Myocyte (in vitro differentiated cells): ENCODE results near the gene LRRN3. TPM values are rescaled to one million over a fixed set of nuclear protein-coding genes. Genes with fewer than 3 reads are reported as not detected.
A peak's percentile ranks its signal among the peaks of the same experiment; 100 is the strongest.

ENCODE experiments used
- DNase-seq: peaks from one replicate; pipeline ENCODE4 v3.0.0-alpha.2; 2012; ENCODE audit warnings: low read depth
- total RNA-seq: library from RNA; depleted of rRNA; stranded (reverse); fragments of >200 nt; gene quantifications from 2 replicates; pipeline ENCODE4 v1.2.3, GENCODE V29; 2014

The LRRN3 gene
- total RNA-seq, 1 donor from 2014 or later: 26.9 TPM

DNA sequence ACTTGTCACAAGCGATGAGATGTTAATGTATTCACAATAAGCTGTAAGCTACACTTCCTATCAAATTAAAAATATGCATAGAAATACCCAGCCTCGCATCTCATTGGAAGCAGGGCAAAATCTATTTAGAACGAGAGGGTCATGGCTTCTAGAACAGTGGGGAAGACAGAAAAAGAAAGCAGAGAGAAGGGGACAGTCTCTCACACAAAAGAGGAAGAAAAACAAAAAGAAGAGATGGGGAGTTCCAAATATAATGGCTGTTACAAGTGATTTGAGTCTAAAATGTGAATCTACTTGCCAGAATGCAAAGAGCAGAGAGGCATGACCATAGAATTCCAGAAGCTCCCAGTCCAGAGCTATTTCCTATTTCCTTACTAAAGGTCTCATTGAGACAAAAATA, 13.8 kb downstream of the LRRN3 start:
- DNase-seq: no peak

DNA sequence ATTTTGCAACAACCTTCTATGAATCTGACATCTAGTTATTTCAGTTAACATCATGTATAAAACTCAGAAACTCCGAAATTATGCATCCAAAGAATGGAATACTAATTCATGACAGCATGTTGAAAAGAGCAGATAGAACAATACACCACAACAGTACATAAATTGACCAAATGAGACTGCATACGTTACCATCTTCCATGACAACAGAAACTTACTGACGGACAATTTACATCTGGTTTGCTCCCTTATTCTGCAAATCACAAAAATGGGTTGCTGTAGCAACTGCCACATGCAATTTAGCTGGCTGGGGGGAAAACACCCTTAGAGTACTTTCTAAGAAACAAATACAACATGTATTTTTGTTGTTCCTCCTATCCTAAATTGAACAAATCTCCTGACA, 14.3 kb downstream of the LRRN3 start:
- no peak for DNase-seq

DNA sequence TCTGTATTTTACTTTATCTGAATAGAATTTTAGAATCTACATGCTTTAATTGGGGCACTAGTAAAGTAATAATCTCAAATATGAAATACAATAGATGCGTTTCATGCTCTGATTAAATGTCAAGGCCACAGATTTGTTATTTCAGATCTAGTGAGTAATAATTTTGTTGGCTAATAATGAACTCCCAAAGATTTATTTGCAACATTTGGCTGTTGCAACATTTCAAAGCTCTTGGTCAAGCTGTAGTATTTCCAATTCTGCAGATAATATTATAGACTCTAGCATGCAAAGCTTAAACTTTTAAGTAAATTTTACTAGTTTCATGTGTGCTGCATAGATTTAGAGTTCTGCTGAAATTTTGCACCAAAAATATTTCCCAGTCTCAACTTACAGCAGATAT, 16.7 kb downstream of the LRRN3 start:
- no peak for DNase-seq

DNA sequence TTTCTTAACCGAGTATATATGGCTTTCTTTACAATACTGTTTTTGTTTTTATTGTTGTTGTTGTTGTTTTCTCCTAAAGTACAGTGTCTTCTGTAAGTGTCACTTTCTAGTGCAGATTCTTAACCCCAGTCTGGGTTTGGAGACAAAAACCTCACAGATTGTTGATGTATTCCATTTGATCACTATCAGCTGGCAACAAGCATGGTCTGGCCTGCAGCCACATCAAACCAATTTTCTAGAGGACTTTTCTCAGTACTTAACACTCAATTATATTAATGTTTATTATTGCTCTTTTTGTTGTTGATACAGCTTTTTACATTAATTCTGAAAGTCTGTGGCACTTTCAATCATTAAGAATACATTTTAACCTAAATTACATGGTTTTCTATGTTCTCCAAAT, 17.1 kb downstream of the LRRN3 start:
- DNase-seq: no peak

DNA sequence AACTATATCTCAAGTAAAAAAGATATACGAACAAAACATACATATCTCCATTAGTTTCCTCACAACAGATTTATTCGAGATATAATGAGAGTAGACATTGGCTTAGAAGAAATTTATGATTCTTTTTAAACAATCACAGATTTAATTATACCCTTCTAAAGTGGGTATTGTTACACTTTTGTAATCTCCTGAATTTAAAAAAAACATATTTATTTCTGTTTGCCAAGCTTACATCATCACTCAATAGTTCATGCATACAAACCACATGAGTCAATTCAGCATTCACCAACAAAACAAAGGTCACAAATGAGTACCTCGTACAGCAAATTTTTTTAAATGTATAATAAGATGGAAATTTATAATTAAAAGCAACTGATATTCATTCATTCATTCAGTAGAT, 17.6 kb downstream of the LRRN3 start:
- DNase-seq: no peak

DNA sequence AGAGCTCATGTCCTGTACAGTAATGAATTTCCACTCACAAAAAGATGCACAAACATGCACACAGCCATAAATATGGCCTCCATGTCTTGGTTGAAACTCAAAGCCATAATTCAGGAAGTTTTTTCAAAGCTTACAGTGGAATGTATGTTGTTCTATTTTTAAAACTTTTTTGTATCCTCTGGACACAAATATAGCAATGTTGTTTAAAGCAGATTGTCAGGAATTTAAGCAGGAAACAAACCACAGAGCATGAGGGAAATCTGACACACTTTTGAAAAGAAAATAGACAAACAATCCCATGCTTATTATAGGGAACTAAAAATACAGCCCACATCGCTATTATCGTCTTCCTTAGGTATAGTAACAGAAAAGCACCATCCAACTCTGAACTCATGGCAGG, 21.5 kb downstream of the LRRN3 start:
- DNase-seq: peak; percentile 28

DNA sequence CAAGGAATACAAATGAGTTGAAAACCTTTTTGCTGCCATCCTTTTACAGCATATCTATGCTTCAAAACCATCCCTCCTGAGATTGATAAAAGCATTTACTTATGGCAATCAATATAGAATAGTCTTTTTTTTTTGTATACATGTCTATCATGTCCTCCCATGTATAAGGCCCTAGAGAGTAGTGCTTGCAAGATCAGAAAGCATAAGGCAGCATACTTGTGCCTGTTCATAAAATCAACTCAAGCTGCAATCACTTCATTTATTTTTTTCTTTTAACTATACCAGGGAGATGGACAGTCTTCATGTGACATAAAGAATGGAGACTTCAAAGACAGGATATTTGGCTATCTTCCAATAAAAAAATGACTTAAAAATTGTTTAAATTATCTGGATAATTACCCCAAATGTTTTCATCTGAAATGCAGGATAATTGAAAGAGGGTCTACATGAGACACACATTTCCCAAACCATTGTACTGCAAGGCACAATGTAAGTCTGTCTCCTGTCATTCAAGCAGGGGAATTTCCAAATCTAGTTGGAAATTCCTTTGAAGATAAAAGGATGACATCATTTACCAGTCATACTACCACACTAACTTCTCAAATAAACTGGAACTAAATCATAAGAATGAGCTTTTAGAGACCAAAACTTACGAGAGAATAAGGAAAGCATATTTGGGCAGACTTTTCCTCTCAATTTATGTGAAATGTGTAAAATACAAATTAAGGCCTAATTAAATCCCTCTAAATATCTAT, 22.5 kb downstream of the LRRN3 start:
- DNase-seq: peak; percentile 56

DNA sequence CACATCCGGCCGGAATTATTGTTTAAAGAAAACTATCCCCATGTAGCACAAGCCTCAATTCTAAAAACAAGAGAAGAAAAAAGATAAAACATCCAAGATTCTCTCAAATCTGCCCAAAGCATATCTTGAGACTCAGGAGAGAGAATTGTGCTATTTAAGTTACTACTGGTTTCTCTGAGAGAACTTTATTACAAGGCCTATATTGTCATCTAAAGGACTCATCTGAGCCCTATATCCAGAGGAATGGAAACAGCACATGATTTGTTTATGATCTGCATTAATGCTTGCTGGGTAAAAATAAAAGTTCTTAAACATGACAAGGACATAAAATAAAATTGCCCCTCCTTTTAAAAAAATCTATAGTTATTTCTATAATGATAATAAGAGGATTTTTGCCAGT, 25.0 kb downstream of the LRRN3 start:
- no peak for DNase-seq

DNA sequence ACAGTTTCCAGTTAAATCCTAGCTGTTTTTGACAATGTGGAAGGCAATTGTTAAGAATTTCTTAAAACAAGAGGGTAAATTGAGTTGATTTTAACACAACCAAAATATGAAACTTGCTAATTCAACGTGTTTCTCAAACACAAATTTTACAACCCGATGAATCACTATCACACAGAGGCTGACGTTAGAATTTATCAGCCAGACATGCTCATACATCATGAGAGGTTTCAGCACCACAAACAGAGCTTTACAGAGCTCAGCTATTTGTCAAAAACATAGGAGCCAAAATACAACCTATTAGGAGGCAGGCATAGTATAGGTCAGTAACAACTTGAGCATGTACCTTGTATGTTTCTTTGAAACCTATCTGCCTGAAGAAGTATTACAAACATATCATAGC, 36.1 kb downstream of the LRRN3 start:
- peak; percentile 42 for DNase-seq

DNA sequence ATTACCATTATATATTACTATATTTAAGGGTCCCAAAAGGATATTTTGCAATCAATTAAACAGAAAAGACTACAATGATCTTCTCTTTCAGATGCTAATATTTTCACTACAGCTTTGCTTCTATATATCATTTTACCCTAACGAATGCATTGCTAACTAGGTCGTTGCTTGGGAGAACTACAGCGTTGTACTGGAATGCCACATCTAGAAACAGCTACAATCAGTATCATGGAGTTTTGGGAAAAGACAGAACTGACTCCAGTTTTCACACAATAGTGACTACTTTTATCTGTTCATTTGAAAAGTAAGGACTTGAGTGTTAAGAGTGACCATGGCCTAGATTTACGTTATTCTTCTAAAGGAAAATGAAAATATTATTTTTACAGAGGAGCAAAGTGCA, 38.5 kb downstream of the LRRN3 start:
- DNase-seq: no peak

DNA sequence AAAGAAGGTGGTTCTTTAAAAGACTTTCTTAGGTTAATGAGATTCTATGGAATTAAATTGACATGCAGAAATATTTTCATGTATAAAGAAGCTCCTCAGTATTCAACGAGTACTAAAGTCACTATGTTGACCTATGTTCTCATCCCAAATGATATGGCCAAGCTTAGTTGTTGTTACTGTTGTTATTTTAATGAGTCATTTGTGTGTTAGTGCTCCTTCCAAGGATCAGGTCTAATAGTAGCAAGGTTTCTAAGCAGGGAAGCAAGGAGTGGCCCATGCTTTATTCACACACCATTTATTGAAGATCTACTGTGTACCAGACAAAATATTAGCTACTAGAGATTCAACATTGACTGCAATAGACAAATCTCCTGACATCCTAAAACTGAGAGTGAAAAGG, 41.9 kb downstream of the LRRN3 start:
- DNase-seq: no peak

DNA sequence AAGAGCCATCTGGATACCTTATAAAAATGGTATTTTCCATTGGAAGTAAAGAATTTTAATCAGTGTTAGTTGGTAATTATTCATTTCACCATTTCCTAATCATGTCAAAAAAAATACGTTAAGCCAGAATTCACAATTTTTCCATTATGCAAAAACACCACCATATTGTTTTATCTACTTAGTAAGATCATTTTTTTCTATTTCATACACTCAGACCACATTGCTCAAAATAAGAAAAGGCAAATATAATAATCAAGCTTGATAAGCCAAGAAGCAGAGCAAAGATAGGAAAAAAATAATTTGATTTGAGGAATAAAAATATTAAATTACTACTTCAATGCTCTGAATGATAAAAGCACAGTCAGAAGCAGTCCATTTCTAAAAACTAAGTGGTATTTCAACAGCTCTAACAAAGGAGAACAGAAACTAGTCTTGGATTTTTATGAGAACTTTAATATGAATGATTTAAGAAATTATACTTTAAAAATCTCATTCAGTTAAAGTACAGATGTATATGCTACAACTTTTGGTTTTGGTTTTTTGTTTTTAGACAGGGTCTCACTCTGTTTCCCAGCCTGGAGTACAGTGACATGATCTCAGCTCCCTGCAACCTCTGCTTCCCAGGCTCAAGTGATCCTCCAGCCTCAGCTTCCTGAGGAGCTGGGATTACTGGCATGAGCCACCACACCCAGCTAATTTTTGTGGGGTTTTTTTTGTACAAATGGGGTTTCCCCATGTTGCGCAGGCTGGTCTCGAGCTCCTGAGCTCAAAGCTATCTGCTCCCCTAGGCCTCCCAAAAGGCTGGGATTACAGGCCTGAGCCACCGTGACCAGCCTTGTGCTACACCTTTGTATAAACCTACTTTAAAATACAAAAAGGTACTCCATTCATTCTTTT, 46.6 kb downstream of the LRRN3 start:
- DNase-seq: peak; percentile 22

DNA sequence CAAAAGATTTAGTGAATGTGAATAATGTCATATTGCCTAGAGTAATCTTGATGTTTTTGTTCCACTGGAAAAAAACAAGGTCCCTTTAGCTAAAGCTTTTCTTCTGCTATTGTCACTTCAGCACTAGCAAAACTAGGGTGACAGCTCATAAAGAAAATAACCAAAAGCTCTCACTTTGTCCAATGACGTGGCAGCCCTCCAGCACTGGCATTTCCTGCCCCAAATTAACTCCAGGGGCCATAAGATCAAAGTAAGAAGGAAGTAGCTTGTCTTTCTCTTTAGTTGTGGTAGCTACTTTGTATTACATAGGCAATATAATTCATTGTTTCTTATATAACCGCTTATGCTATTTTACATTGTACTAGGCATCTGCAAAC, 47.3 kb downstream of the LRRN3 start:
- peak; percentile 34 for DNase-seq

DNA sequence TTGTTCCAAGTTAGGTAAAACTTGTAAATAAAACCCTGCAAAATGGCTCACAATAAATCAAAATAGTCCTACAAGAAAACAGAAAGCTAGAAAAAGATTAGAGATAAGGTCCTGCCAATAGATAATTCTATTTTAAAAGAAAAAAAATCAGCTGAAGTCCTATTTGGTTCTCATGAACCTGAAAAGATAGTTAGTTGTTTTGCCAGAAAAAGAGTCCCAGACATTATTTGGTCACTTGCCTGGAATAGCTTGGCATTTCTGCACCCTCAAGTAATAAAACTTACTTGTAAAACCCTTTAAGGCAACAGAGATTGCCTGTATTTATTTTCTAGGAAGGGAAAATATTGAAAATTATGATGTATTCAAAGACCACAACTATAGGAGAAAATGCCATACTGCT, 47.7 kb downstream of the LRRN3 start:
- no peak for DNase-seq

DNA sequence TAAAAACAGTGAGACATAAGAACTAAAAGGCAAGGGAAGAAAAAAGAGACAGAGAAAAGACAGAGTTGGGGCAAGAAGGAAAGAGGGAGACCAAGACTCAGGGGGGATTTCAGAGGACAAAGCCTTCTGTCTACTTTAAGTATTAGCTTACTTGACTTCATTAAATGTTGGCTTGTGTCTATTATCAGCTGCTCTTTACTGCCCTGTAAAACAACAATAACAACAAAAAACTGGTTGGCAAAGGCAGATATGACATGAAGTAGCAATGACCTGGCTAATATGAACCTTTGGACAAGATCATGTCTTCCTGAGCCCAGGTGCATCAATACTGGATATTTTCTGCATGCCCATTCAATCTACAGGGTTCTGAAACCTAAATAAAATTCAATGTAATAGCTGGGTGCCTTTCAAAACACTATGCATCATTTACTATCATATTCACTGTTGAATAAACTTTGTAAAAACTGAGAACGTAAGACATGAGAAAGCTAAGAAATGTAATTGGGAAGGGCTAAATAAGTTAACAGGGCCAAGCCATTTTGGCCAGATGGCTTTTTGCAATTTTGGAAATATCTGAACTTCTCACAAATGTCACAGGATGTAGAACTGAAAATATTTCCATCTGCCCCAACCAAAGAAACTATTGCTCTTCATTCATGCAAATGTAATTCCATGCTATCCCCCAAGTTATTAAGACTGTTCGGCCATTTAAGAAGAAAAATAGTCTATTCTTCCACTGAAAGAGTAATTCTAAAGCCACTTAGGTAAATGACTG, 49.4 kb downstream of the LRRN3 start:
- no peak for DNase-seq

DNA sequence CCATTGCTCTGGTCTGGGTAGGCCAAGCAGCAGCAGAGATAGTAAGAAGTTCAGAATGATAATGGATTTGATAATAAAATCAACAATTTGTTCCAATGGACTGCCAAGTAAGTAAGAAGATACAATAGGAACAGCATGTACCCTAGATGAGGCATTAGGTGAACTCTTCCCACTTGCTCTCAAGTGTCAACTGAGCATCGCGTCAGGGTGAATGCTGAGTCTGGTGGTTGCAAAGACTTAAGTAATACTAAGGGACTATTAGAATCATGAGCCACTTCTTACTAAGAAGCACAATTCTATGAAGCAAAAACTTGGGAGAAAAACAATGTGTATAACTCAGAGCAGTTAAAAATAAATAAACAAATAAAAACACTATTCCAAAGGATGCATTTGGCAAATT, 54.5 kb downstream of the LRRN3 start:
- DNase-seq: no peak

DNA sequence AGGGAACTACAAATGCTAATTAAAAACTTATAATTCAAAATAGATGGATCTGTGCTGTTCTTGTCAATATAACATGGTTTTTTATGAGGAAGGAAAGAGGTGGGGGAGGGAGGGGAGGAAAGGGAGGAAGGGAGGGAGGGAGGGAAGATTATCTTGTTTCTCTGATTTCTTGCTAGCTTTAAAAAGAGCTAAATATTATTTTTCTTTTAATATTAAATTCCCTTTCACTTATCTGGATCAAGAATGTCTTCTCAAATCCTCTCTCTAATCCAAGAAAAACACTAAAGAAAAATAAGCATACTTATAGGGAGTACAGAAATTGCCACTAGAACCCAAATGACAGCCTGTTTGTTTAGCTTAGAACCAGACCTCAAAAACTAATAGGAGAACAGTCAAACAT, 55.2 kb downstream of the LRRN3 start:
- no peak for DNase-seq

DNA sequence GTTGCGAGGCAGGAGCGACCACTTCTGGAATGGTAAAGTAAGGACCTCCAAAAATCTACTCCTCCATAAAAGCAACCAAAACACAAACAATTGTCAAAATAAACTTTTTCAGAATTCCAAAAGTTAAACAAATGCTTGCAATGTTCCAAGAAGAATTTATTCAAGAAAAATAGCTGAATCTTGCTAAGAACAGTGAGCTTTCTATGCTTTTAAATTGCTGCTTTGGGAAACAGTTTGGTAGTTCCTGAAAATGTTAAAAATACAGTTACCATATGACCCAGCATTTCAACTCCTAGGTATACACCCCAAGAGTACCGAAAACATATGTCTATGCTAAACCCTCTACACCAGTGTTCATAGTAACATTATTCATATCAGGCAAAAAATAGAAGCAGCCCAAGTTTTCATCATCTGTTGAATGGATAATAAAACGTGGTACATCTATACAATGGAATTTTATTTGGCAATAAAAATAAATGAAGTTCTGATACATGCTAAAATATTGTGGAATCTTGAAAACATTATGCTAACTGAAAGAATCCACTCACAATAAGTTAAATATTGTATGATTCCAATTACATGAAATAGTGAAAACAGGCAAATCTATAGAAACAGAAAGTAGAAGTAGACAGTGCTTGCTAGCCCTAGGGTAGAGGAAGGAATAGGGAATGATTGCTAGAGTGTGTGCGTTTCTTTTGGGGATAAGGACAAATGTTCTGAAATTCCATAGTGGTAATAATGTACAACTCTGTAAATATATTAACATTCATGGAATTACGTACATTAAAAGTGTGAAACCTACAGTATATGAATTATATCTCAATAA, 57.0 kb downstream of the LRRN3 start:
- no peak for DNase-seq

DNA sequence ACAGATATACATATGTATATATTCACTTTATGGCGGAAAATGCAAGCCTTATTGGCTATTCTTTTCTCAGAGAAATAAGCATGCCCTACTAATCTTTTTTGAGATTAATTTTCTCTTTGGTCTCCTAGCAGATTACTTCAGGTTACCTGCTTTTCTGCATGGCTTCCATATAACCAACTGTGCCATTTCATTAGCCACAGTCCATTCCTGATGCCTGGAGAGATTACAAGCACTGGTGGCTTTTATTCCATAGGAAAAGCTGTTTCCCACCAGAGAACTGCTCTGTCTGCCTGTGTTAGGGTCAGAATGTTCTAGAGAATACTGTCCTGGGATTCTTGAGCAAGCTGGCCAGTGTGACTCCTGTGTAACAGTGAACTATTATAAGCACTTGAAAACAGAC, 59.8 kb downstream of the LRRN3 start:
- DNase-seq: no peak

DNA sequence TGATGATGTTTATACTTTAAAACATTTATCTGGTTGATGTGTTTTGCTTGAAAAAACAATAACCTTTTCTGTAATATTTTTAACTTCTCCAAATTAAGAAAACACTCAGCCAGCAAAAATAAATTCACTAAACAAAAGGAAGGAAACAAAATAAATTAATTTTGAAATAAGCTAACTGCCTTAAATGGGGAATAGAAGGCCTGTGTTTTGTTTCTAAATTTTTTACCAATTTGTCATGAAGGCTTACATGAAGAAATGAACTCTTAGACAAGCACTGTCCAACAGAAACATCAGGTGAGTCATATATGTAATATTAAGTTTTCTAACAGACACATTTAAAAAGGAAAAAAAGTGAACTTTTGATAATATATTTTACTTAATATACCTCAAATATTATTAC, 68.5 kb downstream of the LRRN3 start:
- DNase-seq: peak; percentile 5

DNA sequence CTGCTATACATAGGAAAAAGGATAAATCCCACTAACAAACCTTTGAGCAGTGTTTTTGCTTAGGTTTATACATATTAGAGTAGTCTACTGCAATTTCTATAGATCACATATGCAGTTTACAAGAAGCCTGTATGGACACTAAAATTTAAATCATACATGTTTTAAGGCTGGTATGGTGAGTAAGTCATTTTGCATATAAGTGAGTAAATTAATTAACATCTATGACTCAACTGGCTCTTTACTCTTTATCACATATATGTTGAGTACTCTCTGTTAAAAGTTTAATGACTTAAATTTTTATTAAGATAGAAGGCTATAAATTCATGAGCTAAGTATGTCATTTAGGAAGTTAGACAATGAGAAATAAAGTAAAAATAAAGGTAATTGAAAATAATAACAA, 69.4 kb downstream of the LRRN3 start:
- DNase-seq: no peak
